HepG2 (cell line): Measurements from ENCODE around the gene MED19. TPM values are rescaled to one million over a fixed set of nuclear protein-coding genes. Genes with fewer than 3 reads are reported as not detected.
A peak's percentile ranks its signal among the peaks of the same experiment; 100 is the strongest.

ENCODE experiments used
- ATAC-seq: fragments of 200-7000 bp; cut with Tn5 transposase; 3 replicates; pipeline ENCODE4 v1.9.1; 2020; ENCODE audit warnings: mild to moderate bottlenecking, moderate library complexity
- BruUV-seq: library from RNA; stranded (reverse); fragments of 400-500 nt; replicated peaks from 2 replicates; lab custom pipeline; 2021; lab: Mats Ljungman, UMichigan
- CTCF ChIA-PET: fragments of 300-600 bp; formaldehyde crosslinking; extraction: SDS; loops from one replicate; lab custom pipeline; 2021; ENCODE audit warnings: low total read pairs, inconsistent platforms, low intra/inter-chr PET ratio; lab: Yijun Ruan, JAX
- POLR2A ChIA-PET: fragments of 350-600 bp; sonication (Branson Sonifier 250); formaldehyde crosslinking; loops from one replicate; lab custom pipeline; 2020; ENCODE audit warnings: antibody characterized with exemption, inconsistent platforms; lab: Yijun Ruan, JAX
- DNase-seq: peaks from one replicate; pipeline ENCODE4 v3.0.0-alpha.2; 2015; ENCODE audit warnings: low spot score
- FAIRE-seq: peaks from 3 replicates; lab custom pipeline; 2011; peaks lifted over from hg19 to GRCh38; lab: Jason Lieb, UNC
- H2AFZ ChIP-seq: one replicate; pipeline ENCODE4 v1.6.1; 2011; ENCODE audit warnings: low read length, inconsistent platforms
- H3K27ac ChIP-seq: fragments of 300-600 bp; 3 replicates; pipeline ENCODE4 v1.8.0; 2011; ENCODE audit warnings: mixed run types, mild to moderate bottlenecking, mixed read lengths, low read length, inconsistent platforms; ENCODE audit not compliant: insufficient read depth; ENCODE audit errors: extremely low read length
- H3K27me3 ChIP-seq, 2 experiments: fragments of 200-600 bp in 1 of 2; 2 replicates in 1 of 2; 3 replicates in 1 of 2; pipeline versions ENCODE4 v1.6.0 to v1.8.0; 2011; ENCODE audit warnings: low read length in 2 of 2, mild to moderate bottlenecking in 2 of 2, moderate library complexity in 2 of 2, inconsistent platforms in 1 of 2; ENCODE audit not compliant: insufficient read depth in 2 of 2, control insufficient read depth in 1 of 2
- H3K36me3 ChIP-seq, 2 experiments: fragments of 200-600 bp in 1 of 2; replicated peaks in 1 of 2; 2 replicates in 1 of 2; 3 replicates in 1 of 2; pipeline versions ENCODE4 v1.5.1 to v1.8.0; 2011; ENCODE audit warnings: low read length in 2 of 2, inconsistent platforms in 1 of 2; ENCODE audit not compliant: insufficient read depth in 2 of 2, control insufficient read depth in 1 of 2
- H3K4me1 ChIP-seq: 2 replicates; pipeline ENCODE4 v1.5.1; 2012; ENCODE audit warnings: low read length, inconsistent platforms; ENCODE audit not compliant: insufficient read depth
- H3K4me2 ChIP-seq: 2 replicates; pipeline ENCODE4 v1.6.0; 2011; ENCODE audit warnings: low read depth, low read length, inconsistent platforms
- H3K4me3 ChIP-seq, 3 experiments: fragments of 200-600 bp in 1 of 3; sonication (generic), shearing (Covaris generic) in 1 of 3; replicated peaks in 1 of 3; 2 replicates each; pipeline ENCODE4 v1.5.1; 2011 to 2016; ENCODE audit warnings: low read length in 3 of 3, inconsistent platforms in 2 of 3, low read depth in 2 of 3, mild to moderate bottlenecking in 2 of 3, control low read depth in 1 of 3, mixed read lengths in 1 of 3; ENCODE audit not compliant: insufficient read depth in 1 of 3
- H3K79me2 ChIP-seq: one replicate; pipeline ENCODE4 v1.6.1; 2011; ENCODE audit warnings: low read length, inconsistent platforms; ENCODE audit not compliant: insufficient read depth
- H3K9ac ChIP-seq: 2 replicates; pipeline ENCODE4 v1.6.0; 2011; ENCODE audit warnings: mild to moderate bottlenecking, low read depth, low read length, inconsistent platforms; ENCODE audit not compliant: insufficient read depth
- H3K9me3 ChIP-seq: 2 replicates; pipeline ENCODE4 v1.5.1; 2012; ENCODE audit warnings: mild to moderate bottlenecking, low read length
- H4K20me1 ChIP-seq: 2 replicates; pipeline ENCODE4 v1.6.0; 2011; ENCODE audit warnings: inconsistent platforms, mild to moderate bottlenecking, low read length, moderate library complexity; ENCODE audit not compliant: insufficient read depth
- AKNA ChIP-seq: sonication (generic); formaldehyde crosslinking; IDR thresholded peaks from 2 replicates; pipeline ENCODE4 v1.4.0; 2020; ENCODE audit warnings: missing genetic modification reagents, borderline replicate concordance
- CBX1 ChIP-seq: IDR thresholded peaks from one replicate; pipeline ENCODE4 v1.6.1; 2016; ENCODE audit warnings: antibody characterized with exemption, low read depth
- CREB1 ChIP-seq, 2 experiments: fragments of 450-650 bp in 1 of 2; IDR thresholded peaks; 2 replicates each; pipeline ENCODE4 v1.6.1; 2016 to 2017; ENCODE audit warnings: control low read depth in 1 of 2, mild to moderate bottlenecking in 1 of 2, missing compliant biosample characterization in 1 of 2, missing genetic modification characterization in 1 of 2
- ERF ChIP-seq: IDR thresholded peaks from 2 replicates; pipeline ENCODE4 v1.6.1; 2018; ENCODE audit warnings: missing biosample characterization, missing genetic modification reagents
- JARID2 ChIP-seq: sonication (generic); formaldehyde crosslinking; IDR thresholded peaks from 2 replicates; pipeline ENCODE4 v1.8.1; 2023; ENCODE audit warnings: missing genetic modification reagents, inconsistent platforms; ENCODE audit not compliant: insufficient replicate concordance
- KDM1A ChIP-seq: IDR thresholded peaks from 2 replicates; pipeline ENCODE4 v1.6.1; 2016; ENCODE audit warnings: missing compliant biosample characterization
- MXI1 ChIP-seq: IDR thresholded peaks from 3 replicates; pipeline ENCODE4 v1.6.1; 2012; ENCODE audit warnings: low read depth, low read length, inconsistent platforms, borderline replicate concordance
- MYNN ChIP-seq: sonication (generic); formaldehyde crosslinking; IDR thresholded peaks from 2 replicates; pipeline ENCODE4 v1.4.0; 2020; ENCODE audit warnings: mild to moderate bottlenecking, low read depth, missing genetic modification reagents
- NAIF1 ChIP-seq: sonication (generic); formaldehyde crosslinking; IDR thresholded peaks from 2 replicates; pipeline ENCODE4 v1.5.0; 2020; ENCODE audit warnings: mild to moderate bottlenecking, missing genetic modification reagents, borderline replicate concordance
- NFE2L1 ChIP-seq: sonication (generic); formaldehyde crosslinking; IDR thresholded peaks from 2 replicates; pipeline ENCODE4 v1.4.0; 2020; ENCODE audit warnings: missing genetic modification reagents, mild to moderate bottlenecking, borderline replicate concordance
- RNF2 ChIP-seq: fragments of 450-650 bp; conservative IDR thresholded peaks from 2 replicates; pipeline ENCODE4 v1.6.1; 2016; ENCODE audit warnings: low read depth
- THRA ChIP-seq: sonication (generic); formaldehyde crosslinking; IDR thresholded peaks from 2 replicates; pipeline ENCODE4 v1.4.0; 2020; ENCODE audit warnings: missing genetic modification reagents, borderline replicate concordance
- ZFP36L2 ChIP-seq: sonication (generic); formaldehyde crosslinking; IDR thresholded peaks from 2 replicates; pipeline ENCODE4 v1.4.0; 2020; ENCODE audit warnings: missing genetic modification reagents
- ZNF205 ChIP-seq: IDR thresholded peaks from 2 replicates; pipeline ENCODE4 v1.6.1; 2018; ENCODE audit warnings: missing biosample characterization, missing genetic modification reagents
- ZNF282 ChIP-seq: fragments of 450-650 bp; IDR thresholded peaks from 2 replicates; pipeline ENCODE4 v1.6.1; 2018; ENCODE audit not compliant: partially characterized antibody
- ZNF337 ChIP-seq: sonication (generic); formaldehyde crosslinking; IDR thresholded peaks from 2 replicates; pipeline ENCODE4 v1.5.1; 2020; ENCODE audit warnings: missing genetic modification reagents, low read depth, mild to moderate bottlenecking, borderline replicate concordance
- ZNF570 ChIP-seq: sonication (generic); formaldehyde crosslinking; IDR thresholded peaks from 2 replicates; pipeline ENCODE4 v1.4.0; 2020; ENCODE audit warnings: mild to moderate bottlenecking, missing genetic modification reagents, borderline replicate concordance
- ZNF598 ChIP-seq: sonication (generic); formaldehyde crosslinking; IDR thresholded peaks from 2 replicates; pipeline ENCODE4 v1.5.1; 2020; ENCODE audit warnings: mild to moderate bottlenecking, missing genetic modification reagents, borderline replicate concordance
- ZNF607 ChIP-seq: sonication (generic); formaldehyde crosslinking; IDR thresholded peaks from 2 replicates; pipeline ENCODE4 v1.5.1; 2020; ENCODE audit warnings: missing genetic modification reagents, mild to moderate bottlenecking, borderline replicate concordance
- WGBS: methylation state at CpG from one replicate; pipeline ENCODE4 v1.1.6; 2017; ENCODE audit warnings: low lambda C conversion rate; 5-methylcytosine and 5-hydroxymethylcytosine counted together
- in situ Hi-C: cut with HindIII; loops from 2 replicates; pipeline ENCODE4 v1.10.0; 2017; ENCODE audit warnings: low pct_unique_long_range_greater_than_20kb; ENCODE audit not compliant: extremely low pct_ligation_motif_present
- intact Hi-C: fragments of 100-400 bp; cut with micrococcal nuclease; formaldehyde crosslinking; loops from one replicate; pipeline ENCODE4 v1.10.0; 2022; ENCODE audit not compliant: unreplicated experiment
- polyA plus RNA-seq, 8 experiments: library from polyadenylated mRNA; depleted of rRNA in 3 of 8; stranded (reverse) in 7 of 8; unstranded in 1 of 8; fragments of >200 nt; fragmentation: Illumina TruSeq in 4 of 8; extraction: Trizol in 4 of 8; gene quantifications; 2 replicates each; pipeline versions ENCODE4 v1.2.1 to v1.2.3, GENCODE V29; 2011 to 2016; ENCODE audit warnings: low read depth in 4 of 8, missing spikeins in 1 of 8, mixed read lengths in 1 of 8; ENCODE audit not compliant: insufficient read depth in 1 of 8
- total RNA-seq, 5 experiments: library from RNA; depleted of rRNA; stranded (reverse); fragments of >200 nt; fragmentation: Illumina TruSeq; extraction: Trizol; gene quantifications; 2 replicates each; pipeline ENCODE4 v1.2.3, GENCODE V29; 2016; ENCODE audit warnings: low read depth in 1 of 5

MED19 gene
- total and polyA plus RNA-seq, 2 of the 13 experiments (the other 11 are each of a cell fraction or from before 2014, with no cell fraction given) = 12.9 to 13.8 TPM

DNA sequence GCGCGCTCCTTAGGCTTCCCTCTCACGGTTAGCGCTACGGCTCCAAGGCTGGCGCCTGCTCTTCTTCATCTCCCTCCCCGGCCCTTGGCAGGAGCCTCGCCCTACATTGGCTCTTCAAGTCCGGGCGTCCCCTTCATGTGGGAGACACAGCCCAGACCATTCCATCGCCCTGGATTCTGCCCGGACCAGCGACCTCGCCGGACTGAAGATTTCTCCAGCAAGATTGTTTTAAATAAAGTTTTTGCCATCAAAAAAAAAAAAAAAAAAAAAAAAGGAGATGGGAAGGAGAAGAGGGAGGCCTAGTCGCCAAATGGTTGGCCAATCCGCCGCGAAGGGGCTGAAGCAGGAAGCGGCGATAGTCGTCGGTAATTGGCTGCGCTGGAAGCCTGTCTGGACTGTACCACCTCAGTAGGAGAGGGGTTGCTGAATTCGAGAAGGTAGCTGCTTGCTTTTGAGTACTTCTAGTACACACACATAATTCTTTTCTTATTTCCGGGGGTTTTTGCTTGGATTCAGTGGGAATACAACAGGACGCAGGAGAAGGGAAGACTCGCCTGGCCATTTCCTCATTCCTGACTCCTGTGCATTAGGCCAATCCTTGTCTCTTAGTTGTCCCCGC, 44.8 kb downstream of the MED19 start:
- H2AFZ ChIP-seq = peak overlapping the region; percentile 99
- 1% methylated on average over 27 of the region's 29 CpGs for WGBS
- TSS peak; percentile 90 for BruUV-seq
- ATAC-seq (peak; percentile 77), DNase-seq (peak; percentile 96), FAIRE-seq (peak; percentile 81)
- peak overlapping the region; percentile 98 for H3K9ac ChIP-seq
- peaks cover 35% of the 10 kb centered on the region for H3K4me1 ChIP-seq
- peaks cover 39% of the 10 kb centered on the region for H3K79me2 ChIP-seq
- H3K9me3 ChIP-seq = no peaks in the 10 kb centered on the region
- no peaks in the 10 kb centered on the region; a peak in 1 of 5 replicates for H3K27me3 ChIP-seq
- in situ Hi-C loops = loop anchor here (25.0 kb wide), 2 partner anchors 620 to 845 kb away; partner anchors contain the start of gene OR5B21
- intact Hi-C loops = loop anchor here (1.0 to 10.0 kb wide), 3 partner anchors 45 to 225 kb away; partner anchors contain the start of genes MED19 and TMX2
- ChIA-PET POLR2A (interaction anchor here (0.7 to 1.8 kb wide), 5 partner anchors 10 to 329 kb away, joined by 3 to 7 read pairs (median 4); partner anchors contain the start of genes CLP1, MED19 and TMX2), CTCF (no interaction called here)
- H3K4me2 ChIP-seq = peak overlapping the region; percentile 90
- H3K27ac ChIP-seq = peak overlapping the region; percentile 98
- H4K20me1 ChIP-seq = no peaks in the 10 kb centered on the region
- H3K4me3 ChIP-seq = peak overlapping the region; percentile 70 to 88 (median 81)
- peaks cover 3 to 8% of the 10 kb centered on the region in 2 experiments; a peak in 4 of 5 replicates for H3K36me3 ChIP-seq
- TF ChIP-seq NAIF1 (CRISPR knock-in tag) = 0 out of 2 replicates have a peak, but pooled peaks have one; percentile 29
- no peak for TF ChIP-seq JARID2
- no peak for TF ChIP-seq CREB1 (IDR thresholded peaks at IDR 0.05)
- TF ChIP-seq CREB1 (CRISPR knock-in tag; IDR thresholded peaks at IDR 0.05) = peak; percentile 86
- no peak for TF ChIP-seq AKNA
- TF ChIP-seq ZNF598 (CRISPR knock-in tag) = no peak
- 0 out of 2 replicates have a peak, but pooled peaks have one; percentile 16 for TF ChIP-seq NFE2L1 (CRISPR knock-in tag)
- no peak for TF ChIP-seq ZNF337
- TF ChIP-seq CBX1 = no peak
- no peak for TF ChIP-seq MXI1
- no peak for TF ChIP-seq ZNF282
- TF ChIP-seq THRA = 0 out of 2 replicates have a peak, but pooled peaks have one; percentile 14
- no peak for TF ChIP-seq ZFP36L2 (CRISPR knock-in tag)
- TF ChIP-seq ERF (CRISPR knock-in tag) = no peak
- no peak for TF ChIP-seq ZNF570
- no peak for TF ChIP-seq ZNF607 (CRISPR knock-in tag)
- TF ChIP-seq ZNF205 = no peak
- no peak for TF ChIP-seq RNF2
- no peak for TF ChIP-seq KDM1A (CRISPR knock-in tag)
- no peak for TF ChIP-seq MYNN
